Common myeloid progenitor, CD34-positive (primary cell): ENCODE data around the gene ODAD3.

Experiments
- CTCF ChIA-PET: fragments of 350-600 bp; sonication (Branson Sonifier 250); formaldehyde crosslinking; loops from one replicate; lab custom pipeline; 2021; ENCODE audit warnings: antibody characterized with exemption; lab: Charles Lee
- POLR2A ChIA-PET: fragments of 350-600 bp; sonication (Branson Sonifier 250); formaldehyde crosslinking; loops from one replicate; lab custom pipeline; 2021; ENCODE audit warnings: antibody characterized with exemption; lab: Charles Lee
- DNase-seq, 3 donors: peaks; one replicate each; pipeline versions ENCODE4 v3.0.0 to v3.0.0-alpha.2; 2013
- H3K27ac ChIP-seq, 2 experiments: 1 replicate in 1 of 2; 2 replicates in 1 of 2; pipeline ENCODE4 v1.7.0; 2013; ENCODE audit warnings: inconsistent platforms in 2 of 2, low read length in 2 of 2, mild to moderate bottlenecking in 2 of 2, low read depth in 1 of 2, moderate library complexity in 1 of 2; ENCODE audit not compliant: severe bottlenecking in 2 of 2, insufficient read depth in 1 of 2, poor library complexity in 1 of 2
- H3K27me3 ChIP-seq, 5 experiments: replicated peaks in 2 of 5; 1 replicate in 3 of 5; 2 replicates in 2 of 5; pipeline versions ENCODE4 v1.6.1 to v1.7.0; 2013; ENCODE audit warnings: low read length in 4 of 5, mild to moderate bottlenecking in 2 of 5, moderate library complexity in 2 of 5, inconsistent platforms in 1 of 5; ENCODE audit not compliant: insufficient read depth in 5 of 5, control insufficient read depth in 4 of 5
- H3K36me3 ChIP-seq, 4 experiments: 1 replicate in 2 of 4; 2 replicates in 2 of 4; pipeline versions ENCODE4 v1.6.1 to v1.7.0; 2013; ENCODE audit warnings: low read length in 3 of 4, control low read depth in 1 of 4, mild to moderate bottlenecking in 1 of 4; ENCODE audit not compliant: control insufficient read depth in 4 of 4, insufficient read depth in 4 of 4
- H3K4me1 ChIP-seq, 4 experiments: 1 replicate in 3 of 4; 2 replicates in 1 of 4; pipeline versions ENCODE4 v1.6.1 to v1.7.1; 2013; ENCODE audit warnings: low read length in 3 of 4, mild to moderate bottlenecking in 3 of 4, control low read depth in 1 of 4, inconsistent platforms in 1 of 4, moderate library complexity in 1 of 4; ENCODE audit not compliant: control insufficient read depth in 4 of 4, insufficient read depth in 4 of 4; ENCODE audit errors: control extremely low read depth in 1 of 4
- H3K4me3 ChIP-seq, 7 experiments: 1 replicate in 4 of 7; 2 replicates in 3 of 7; pipeline versions ENCODE4 v1.5.1 to v1.7.0; 2013; ENCODE audit warnings: mild to moderate bottlenecking in 7 of 7, low read length in 6 of 7, moderate library complexity in 6 of 7, inconsistent platforms in 2 of 7, low read depth in 2 of 7, control low read depth in 1 of 7; ENCODE audit not compliant: insufficient read depth in 4 of 7, control insufficient read depth in 1 of 7; ENCODE audit errors: extremely low read depth in 1 of 7
- H3K9me3 ChIP-seq, 5 experiments: 1 replicate in 4 of 5; 2 replicates in 1 of 5; pipeline versions ENCODE4 v1.6.1 to v1.7.1; 2013; ENCODE audit warnings: low read length in 4 of 5, mild to moderate bottlenecking in 2 of 5, inconsistent platforms in 1 of 5, low read depth in 1 of 5, moderate library complexity in 1 of 5; ENCODE audit not compliant: control insufficient read depth in 4 of 5, insufficient read depth in 2 of 5; ENCODE audit errors: control extremely low read depth in 1 of 5
- WGBS: methylation state at CpG from one replicate; pipeline ENCODE4 v1.1.5; 2013; ENCODE audit not compliant: insufficient coverage; 5-methylcytosine and 5-hydroxymethylcytosine counted together

Gene ODAD3

GRCh38 chr19:11375143-11375948, 59.6 kb downstream of the ODAD3 start:
- peak overlapping the region; percentile 19 to 94 (median 82) for H3K4me3 ChIP-seq
- peaks cover 16 to 53% (median 46%) of the 10 kb centered on the region in 4 experiments for H3K4me1 ChIP-seq
- WGBS, result 4% methylated on average over 27 of the region's 27 CpGs
- no peaks in the 10 kb centered on the region for H3K9me3 ChIP-seq
- H3K27me3 ChIP-seq, result no peaks in the 10 kb centered on the region
- ChIA-PET CTCF (interaction anchor here (0.6 to 3.1 kb wide), 20 partner anchors 8 to 110 kb away, joined by 3 to 18 read pairs (median 4); partner anchors contain the start of genes CCDC159, ODAD3, PRKCSH and RAB3D), POLR2A (interaction anchor here (0.6 to 2.4 kb wide), 9 partner anchors 14 to 1022 kb away, joined by 3 to 10 read pairs (median 3); partner anchors contain the start of genes CCDC159, ODAD3, PRKCSH and TMEM205)
- H3K27ac ChIP-seq, result peak overlapping the region; percentile 54 to 92
- peaks cover 0 to 3% (median 0%) of the 10 kb centered on the region in 4 experiments for H3K36me3 ChIP-seq
- DNase-seq, result peak; percentile 60 to 81 (median 79)

GRCh38 chr19:11374433-11375142, 60.3 kb downstream of the ODAD3 start, which contains the start of gene SWSAP1:
Gene SWSAP1 (plus strand): TSS chr19:11374666. CDS start chr19:11374681, 15 bp downstream.
- CTCF ChIA-PET, result interaction anchor here (0.6 to 2.2 kb wide), 20 partner anchors 9 to 111 kb away, joined by 3 to 7 read pairs (median 4); partner anchors contain the start of genes CCDC159, ODAD3, PRKCSH and RAB3D
- peak; percentile 99 to 100 (median 100) for DNase-seq
- Histone ChIP-seq H3K4me3 (peak within 1 kb of the TSS; percentile 62 to 94 (median 82)), H3K27ac (peak within 1 kb of the TSS; percentile 85 to 92), H3K4me1 (peaks cover 15 to 50% (median 43%) of the 10 kb centered on the region in 4 experiments), H3K9me3 (no peaks in the 10 kb centered on the region), H3K36me3 (peaks cover 0 to 7% (median 1%) of the 10 kb centered on the region in 4 experiments), H3K27me3 (no peaks in the 10 kb centered on the region)
- POLR2A ChIA-PET, result interaction anchor here (0.6 to 2.4 kb wide), 9 partner anchors 13 to 1023 kb away, joined by 3 to 10 read pairs (median 3); partner anchors contain the start of genes CCDC159, ODAD3, PRKCSH and TMEM205
- WGBS, result 0% methylated on average over 42 of the region's 44 CpGs

GRCh38 chr19:11373885-11374432, 61.0 kb downstream of the ODAD3 start:
- no peaks in the 10 kb centered on the region for H3K27me3 ChIP-seq
- H3K9me3 ChIP-seq, result no peaks in the 10 kb centered on the region
- ChIA-PET CTCF (interaction anchor here (0.7 to 2.1 kb wide), 13 partner anchors 8 to 112 kb away, joined by 3 to 7 read pairs (median 3); partner anchors contain the start of genes CCDC159, RAB3D, RGL3 and TMEM205), POLR2A (interaction anchor here (1.0 to 2.4 kb wide), 4 partner anchors 13 to 61 kb away, joined by 3 to 10 read pairs (median 4); partner anchors contain the start of genes CCDC159, ODAD3, PRKCSH and TMEM205)
- peak overlapping the region; percentile 62 to 94 (median 82) for H3K4me3 ChIP-seq
- peaks cover 0 to 11% (median 6%) of the 10 kb centered on the region in 4 experiments for H3K36me3 ChIP-seq
- WGBS, result 4% methylated on average over 10 of the region's 11 CpGs
- H3K4me1 ChIP-seq, result peaks cover 15 to 50% (median 43%) of the 10 kb centered on the region in 4 experiments
- H3K27ac ChIP-seq, result peak overlapping the region; percentile 85 to 92
- peak; percentile 55 to 68 (median 64) for DNase-seq

- Histone ChIP-seq H3K27me3 (no peaks in the 10 kb centered on the region), H3K4me3 (peak overlapping the region in 5 of 7 experiments; percentile 67 to 94 (median 89)), H3K27ac (peak overlapping the region in 1 of 2 experiments; percentile 46), H3K9me3 (no peaks in the 10 kb centered on the region), H3K4me1 (peaks cover 15 to 47% (median 41%) of the 10 kb centered on the region in 4 experiments), H3K36me3 (peaks cover 0 to 15% (median 6%) of the 10 kb centered on the region in 4 experiments)
- ChIA-PET POLR2A (interaction anchor here (2.4 kb wide), 1 partner anchor 27 kb away, joined by 10 read pairs; the partner anchor contains the start of genes CCDC159 and TMEM205), CTCF (interaction anchor here (0.7 to 2.1 kb wide), 6 partner anchors 11 to 84 kb away, joined by 3 to 7 read pairs (median 4); partner anchors contain the start of gene RGL3)
- 68% methylated on average over 6 of the region's 10 CpGs for WGBS
- peak; percentile 40 to 71 (median 64) for DNase-seq
Observed at GRCh38 chr19:11373166-11373884, 61.6 kb downstream of the ODAD3 start.

- POLR2A ChIA-PET, result no interaction called here
- peaks cover 0 to 26% (median 10%) of the 10 kb centered on the region in 4 experiments for H3K36me3 ChIP-seq
- H3K4me1 ChIP-seq, result peaks cover 4 to 22% (median 19%) of the 10 kb centered on the region in 4 experiments
- no peaks in the 10 kb centered on the region for H3K27me3 ChIP-seq
- no peaks in the 10 kb centered on the region for H3K9me3 ChIP-seq
- no peak overlapping the region for H3K27ac ChIP-seq
- no peak for DNase-seq
- CTCF ChIA-PET, result interaction anchor here (1.1 kb wide), 1 partner anchor 10 kb away, joined by 3 read pairs; no protein-coding TSS in a partner anchor
- H3K4me3 ChIP-seq, result no peak overlapping the region
- 100% methylated on average over 2 of the region's 2 CpGs for WGBS
Observed at GRCh38 chr19:11370744-11371143, 64.2 kb downstream of the ODAD3 start.
